Stimulated activated CD4-positive, alpha-beta T cell treated with anti-CD3 and anti-CD28 coated beads, Interleukin-15, amount 100 ng/mL, for 1 hour (primary cell): Measurements from ENCODE around the gene COL8A1.
"Not testable (repeated sequence)": the region's sequence is repeated elsewhere in the genome, so short reads cannot be mapped to it uniquely, and the experiment has no call there.

ENCODE experiments used
- DNase-seq, 2 donors: peaks; one replicate each; pipeline ENCODE4 v3.0.0-alpha.2; 2020; ENCODE audit warnings: low read depth in 1 of 2, low spot score in 1 of 2

COL8A1 gene

DNA sequence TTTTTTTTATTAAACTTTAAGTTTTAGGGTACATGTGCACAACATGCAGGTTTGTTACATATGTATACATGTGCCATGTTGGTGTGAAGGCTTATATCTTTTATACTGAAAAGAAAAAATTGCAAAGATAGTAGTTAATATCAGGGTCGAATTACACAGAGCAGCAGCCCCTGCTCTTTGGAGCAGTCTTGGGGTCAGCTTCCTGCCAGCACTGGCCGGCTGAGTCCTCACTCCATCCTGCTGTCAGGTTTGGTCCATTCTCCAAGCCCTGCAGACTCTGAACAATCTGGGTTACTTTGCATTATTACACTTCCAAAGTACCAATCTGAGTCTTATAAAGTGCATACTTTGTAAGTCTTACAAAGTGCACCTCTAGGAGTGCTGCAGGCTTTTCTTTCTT, 66.0 kb downstream of the COL8A1 start:
- DNase-seq, result no peak

- no peak for DNase-seq
These were observed 68.0 kb downstream of the COL8A1 start for GRCh38 chr3:99706410-99706809.

DNA sequence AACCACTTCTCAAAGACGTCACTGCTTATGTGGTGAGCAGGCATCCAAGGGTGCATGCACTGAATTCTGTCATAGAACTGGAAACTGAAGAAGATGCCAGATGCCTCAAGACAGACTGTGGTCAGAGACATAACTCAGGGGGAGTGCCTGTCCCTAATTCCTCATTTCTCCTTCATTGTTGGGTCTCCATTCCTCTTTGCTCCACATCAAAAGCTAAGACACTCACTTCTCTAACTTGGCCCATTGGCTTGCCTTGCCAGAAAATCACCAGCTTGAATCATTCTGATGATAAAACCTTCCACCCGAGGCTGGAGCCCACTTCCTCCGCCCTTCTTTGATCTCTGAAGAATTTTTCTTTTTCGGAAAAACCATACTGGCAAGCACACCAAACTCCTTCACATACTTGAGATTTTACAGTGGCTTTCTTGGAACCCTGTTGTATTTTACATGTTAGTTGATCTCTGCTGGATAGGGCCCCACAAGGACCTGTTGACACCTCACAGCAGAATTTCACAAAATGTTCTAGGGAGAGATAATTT, 69.9 kb downstream of the COL8A1 start:
- DNase-seq, result no peak

DNA sequence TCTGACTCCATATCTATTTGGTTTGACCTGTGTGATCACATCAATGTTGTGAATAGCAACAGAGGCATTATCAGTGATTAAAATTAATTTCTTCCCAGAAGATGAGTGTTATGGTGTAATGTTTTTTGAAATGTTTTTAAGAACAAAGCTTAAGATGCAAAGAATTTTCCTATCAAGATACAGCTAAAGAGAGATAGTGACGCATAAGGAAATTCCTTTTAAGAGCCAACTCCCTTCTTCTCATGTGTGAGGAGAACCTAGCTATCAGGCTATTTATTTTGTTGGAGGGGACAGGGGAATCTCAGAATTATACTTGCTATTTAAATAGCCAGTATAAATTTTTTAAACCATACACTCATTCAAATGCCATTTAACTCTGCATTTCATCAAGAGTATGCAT, 71.3 kb downstream of the COL8A1 start:
- DNase-seq, result no peak

DNA sequence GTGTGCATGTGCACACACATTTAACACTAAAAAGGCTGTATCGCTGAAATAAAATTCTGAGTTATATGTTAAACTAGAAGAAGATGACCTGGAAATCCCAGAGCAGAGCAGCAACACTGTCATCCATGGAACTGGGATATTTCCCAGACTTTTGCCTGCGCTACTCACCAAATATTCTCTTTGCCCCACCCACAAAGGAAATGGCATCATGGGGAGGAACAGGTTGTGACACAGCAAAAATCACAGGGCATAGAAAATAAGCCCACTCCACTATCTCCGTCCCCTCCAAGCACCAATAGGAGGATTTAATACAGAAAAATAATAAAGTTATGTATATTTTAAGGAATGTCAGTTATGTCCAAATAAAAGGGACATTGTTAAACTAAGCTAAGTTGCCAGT, 71.7 kb downstream of the COL8A1 start:
- DNase-seq, result no peak

DNA sequence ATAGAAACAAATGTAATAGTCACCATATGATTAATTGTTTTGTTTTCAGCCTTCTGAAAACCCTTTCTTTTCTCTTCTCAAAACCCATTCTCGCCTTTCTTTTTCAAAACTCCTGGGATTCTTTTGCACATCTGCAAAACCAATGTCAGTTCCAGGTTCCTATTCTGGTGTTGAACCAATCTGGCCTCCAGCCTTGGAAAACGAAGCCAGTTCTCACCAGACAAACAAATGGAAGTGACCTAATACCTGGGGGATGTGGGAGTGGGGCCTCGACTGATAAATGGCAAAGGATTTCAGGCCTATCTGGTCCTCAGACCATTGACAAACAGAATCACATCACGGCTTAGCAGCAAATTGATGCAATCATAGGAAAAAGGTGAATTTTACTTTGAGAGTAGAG, 73.0 kb downstream of the COL8A1 start:
- DNase-seq, result no peak

DNA sequence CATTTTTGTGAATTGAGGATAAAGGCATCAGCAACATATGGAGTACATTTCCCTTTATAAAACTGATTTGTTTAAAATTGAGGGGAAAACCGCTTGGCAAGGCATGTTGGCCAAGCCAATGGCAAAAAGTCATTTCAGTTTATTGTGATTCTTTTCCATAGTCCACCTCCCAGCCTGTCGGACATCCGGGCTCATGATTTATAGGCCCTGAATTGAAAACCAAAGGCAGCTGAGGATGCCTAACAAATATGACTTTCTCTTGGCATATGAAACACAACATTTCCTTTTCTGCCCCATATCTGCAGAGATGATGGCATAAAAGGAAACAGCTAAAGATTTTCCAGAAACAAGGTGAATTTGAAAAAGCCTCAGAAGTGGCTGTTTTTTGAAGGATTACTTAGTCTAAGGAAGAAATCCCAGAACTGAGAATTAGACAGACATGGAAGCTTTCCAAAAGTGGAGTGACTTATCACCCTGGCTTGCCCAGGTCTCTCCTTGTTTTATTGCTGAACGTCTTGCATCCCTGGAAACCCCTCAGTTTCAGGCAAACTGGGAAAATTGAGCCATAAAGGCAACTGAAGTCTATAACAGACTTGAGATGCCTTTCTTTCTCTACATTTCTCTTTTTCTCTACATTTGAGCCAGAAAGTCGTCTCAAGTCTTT, 74.0 kb downstream of the COL8A1 start:
- no peak for DNase-seq

DNA sequence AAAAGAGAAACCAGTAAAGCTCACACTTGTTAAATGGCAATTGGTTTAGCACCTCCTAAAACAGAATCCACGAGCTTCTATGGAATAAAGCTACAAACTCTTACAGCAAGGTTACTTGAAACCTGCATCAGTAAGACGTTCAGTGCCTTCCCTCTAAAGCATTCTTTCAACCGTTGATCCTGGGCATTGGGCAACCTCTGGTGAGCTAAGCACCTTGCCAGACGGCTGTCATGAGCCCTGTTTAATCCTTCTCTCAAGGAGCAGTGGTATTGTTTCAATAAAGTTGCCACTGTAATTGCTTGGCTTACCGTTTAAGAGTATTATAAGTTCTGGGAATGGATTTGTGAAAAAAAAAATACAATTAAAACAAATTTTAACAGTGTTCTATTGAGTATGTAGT, 75.0 kb downstream of the COL8A1 start:
- no peak for DNase-seq

- DNase-seq, result no peak
These were observed 75.8 kb downstream of the COL8A1 start for GRCh38 chr3:99714146-99714545.

DNA sequence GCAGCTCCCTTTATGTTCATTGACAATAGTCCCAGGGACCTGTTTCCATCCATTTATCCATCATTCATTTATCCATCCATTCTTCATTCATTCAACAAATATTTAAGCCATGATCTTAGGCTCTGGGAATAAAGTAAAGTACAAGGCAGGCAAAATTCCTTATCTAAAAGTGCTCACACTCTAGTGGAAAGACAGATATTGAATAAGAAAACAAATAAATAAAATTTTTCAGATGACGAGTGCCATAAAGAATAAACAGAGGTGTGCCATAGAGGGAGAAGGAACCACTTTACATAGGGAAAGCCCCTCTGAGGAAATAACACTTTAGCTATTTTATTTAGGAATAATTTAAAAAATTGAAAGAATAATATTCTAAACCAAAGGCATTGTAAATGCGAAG, 76.2 kb downstream of the COL8A1 start:
- DNase-seq, result no peak

DNA sequence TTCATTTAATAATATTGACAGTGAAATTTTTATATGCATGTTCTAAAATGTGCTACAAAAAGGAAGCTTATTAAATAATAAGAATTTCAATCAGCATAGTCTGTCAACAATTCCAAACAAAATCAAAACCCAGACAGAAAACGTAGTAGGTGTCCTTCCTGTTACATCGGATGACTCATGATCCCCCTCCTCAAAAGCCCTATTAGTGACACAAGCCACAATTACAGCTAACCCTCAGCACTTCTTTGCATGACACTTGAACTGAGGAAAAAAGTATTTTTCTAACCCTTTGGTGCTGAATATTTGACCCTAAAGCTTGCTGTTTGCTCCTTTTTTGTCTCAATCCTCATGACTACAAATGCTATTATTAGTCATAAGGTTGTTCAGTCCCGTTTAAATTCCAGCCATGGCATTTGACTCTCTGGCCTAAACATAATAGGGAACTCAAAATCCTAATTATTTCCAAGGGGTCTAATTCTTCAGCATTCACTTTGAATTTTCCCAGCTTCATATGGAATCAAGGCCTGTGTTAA, 78.1 kb downstream of the COL8A1 start:
- no peak for DNase-seq

DNA sequence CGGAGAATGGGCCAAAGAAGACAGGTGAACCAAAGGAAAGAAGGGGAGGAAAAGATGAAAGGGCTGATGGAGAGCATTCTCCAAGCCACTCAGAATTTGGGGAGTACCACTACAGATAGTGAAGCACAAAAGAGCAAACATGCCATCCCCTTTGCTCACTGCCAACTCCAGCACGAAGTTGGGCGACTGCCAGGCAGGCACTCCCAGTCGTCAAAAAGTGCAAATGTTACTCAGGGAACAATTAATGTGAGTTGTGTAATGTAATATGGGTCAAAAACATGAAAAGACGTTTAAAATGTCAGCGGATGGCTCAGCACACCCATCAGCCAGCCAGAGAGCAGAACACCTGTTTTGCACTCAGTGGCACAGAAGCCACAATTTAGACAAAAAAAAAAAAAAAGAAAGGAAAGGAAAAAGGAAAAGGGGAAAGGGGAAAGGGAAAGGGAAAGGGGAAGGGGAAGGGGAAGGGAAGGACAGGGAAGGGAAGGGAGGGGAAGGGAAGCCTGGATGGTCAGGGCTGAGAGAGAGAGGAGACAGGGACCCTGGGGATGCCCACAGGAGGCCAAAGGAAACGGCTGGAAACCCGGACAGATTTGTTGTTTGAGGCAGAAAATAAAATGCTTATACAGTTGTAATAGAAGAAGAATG, 82.7 kb downstream of the COL8A1 start:
- DNase-seq, result no peak

DNA sequence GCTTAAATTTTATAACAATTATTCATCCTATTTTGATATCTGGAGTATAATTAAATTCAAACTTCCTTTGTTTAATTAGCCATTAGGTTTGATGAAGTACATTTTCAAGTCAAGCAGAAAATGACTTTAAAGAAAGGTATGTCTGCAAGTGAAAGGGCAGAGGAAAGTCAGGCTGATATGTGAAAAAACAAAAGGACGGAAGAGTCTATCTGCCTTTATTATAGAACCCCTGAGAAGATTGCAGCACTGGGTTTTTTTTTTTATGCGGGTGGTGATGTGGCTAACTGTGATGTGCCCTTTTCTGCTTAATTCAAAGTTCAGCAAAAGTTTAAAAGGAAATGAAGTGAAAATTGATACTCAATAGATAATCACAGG, 83.2 kb downstream of the COL8A1 start:
- no peak for DNase-seq

DNA sequence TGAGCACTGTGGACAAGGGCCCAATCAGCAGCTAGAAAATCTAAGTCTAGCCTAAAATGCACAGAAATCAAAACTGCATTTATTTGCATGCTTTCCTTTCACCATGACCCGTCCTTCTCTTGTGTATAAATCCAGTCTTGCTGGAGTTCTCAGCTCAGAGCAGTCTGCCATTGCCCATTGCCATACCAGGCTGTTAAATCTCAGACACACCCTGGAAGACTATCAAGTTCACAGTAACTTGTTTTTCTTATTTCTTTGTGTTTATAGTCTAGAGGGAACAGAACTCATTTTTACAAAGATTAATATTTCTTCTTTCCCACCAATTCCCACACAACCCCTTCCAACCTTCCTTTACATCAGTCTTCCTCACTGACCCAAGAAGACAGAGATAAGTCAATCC, 85.9 kb downstream of the COL8A1 start:
- DNase-seq, result no peak

DNA sequence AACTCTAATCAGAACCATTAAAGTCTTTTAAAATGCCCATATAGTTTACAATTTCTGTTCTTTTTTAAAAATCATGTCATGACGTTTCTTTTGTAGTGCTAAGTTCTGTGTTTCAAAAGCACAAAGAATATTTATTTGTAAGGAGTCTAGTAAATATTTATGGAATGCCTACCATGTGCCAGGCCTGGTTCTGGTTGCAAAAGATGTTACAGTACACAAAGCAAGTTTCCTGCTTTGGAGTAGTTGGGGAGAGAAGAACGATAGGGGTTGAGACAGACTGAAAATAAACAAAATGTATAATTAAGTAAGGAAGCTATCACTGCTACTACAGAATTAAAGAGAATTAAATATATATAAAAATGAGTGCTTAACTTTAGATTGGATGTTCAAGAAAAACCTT, 92.5 kb downstream of the COL8A1 start:
- DNase-seq, result no peak

GRCh38 chr3:99731499-99731898, 93.1 kb downstream of the COL8A1 start:
- no peak for DNase-seq

- DNase-seq, result not testable (repeated sequence)
These were observed 102.0 kb downstream of the COL8A1 start for GRCh38 chr3:99740371-99740770.

GRCh38 chr3:99741588-99741987, 103.2 kb downstream of the COL8A1 start:
- DNase-seq, result no peak

- DNase-seq, result no peak
These were observed 109.5 kb downstream of the COL8A1 start for GRCh38 chr3:99747915-99748314.

- no peak for DNase-seq
These were observed 113.3 kb downstream of the COL8A1 start for GRCh38 chr3:99751649-99752048.

- DNase-seq, result no peak
These were observed 115.0 kb downstream of the COL8A1 start for GRCh38 chr3:99753268-99753975.

GRCh38 chr3:99755831-99756230, 117.4 kb downstream of the COL8A1 start:
- DNase-seq, result no peak
